ENCODE data around the gene PLA2G6.
A peak's percentile ranks its signal among the peaks of the same experiment; 100 is the strongest.
"Not testable (repeated sequence)": the region's sequence is repeated elsewhere in the genome, so short reads cannot be mapped to it uniquely, and the experiment has no call there.

The PLA2G6 gene

GRCh38 chr22:38129021-38129420 is 52.6 kb downstream of the PLA2G6 start:
- DNase-seq, result no peak

- DNase-seq, result no peak
Observed at GRCh38 chr22:38127869-38128268, 53.8 kb downstream of the PLA2G6 start.

- no peak for DNase-seq
Observed at GRCh38 chr22:38126928-38127668, 54.5 kb downstream of the PLA2G6 start.

GRCh38 chr22:38125751-38126201 is 55.9 kb downstream of the PLA2G6 start:
- no peak for DNase-seq

- DNase-seq, result no peak
Observed at GRCh38 chr22:38125038-38125610, 56.5 kb downstream of the PLA2G6 start.

- no peak for DNase-seq
Observed at GRCh38 chr22:38124236-38124974, 57.2 kb downstream of the PLA2G6 start.

GRCh38 chr22:38122616-38123015 is 59.0 kb downstream of the PLA2G6 start:
- DNase-seq, result no peak

- DNase-seq, result no peak
Observed at GRCh38 chr22:38120359-38121110, 61.1 kb downstream of the PLA2G6 start.

- DNase-seq, result not testable (repeated sequence)
Observed at GRCh38 chr22:38118747-38119146, 62.9 kb downstream of the PLA2G6 start.

- no peak for DNase-seq
Observed at GRCh38 chr22:38118182-38118581, 63.4 kb downstream of the PLA2G6 start.

- DNase-seq, result not testable (repeated sequence)
Observed at GRCh38 chr22:38117556-38117955, 64.1 kb downstream of the PLA2G6 start.

- no peak for DNase-seq
Observed at GRCh38 chr22:38115423-38116205, 66.0 kb downstream of the PLA2G6 start.

GRCh38 chr22:38114484-38115398 is 66.9 kb downstream of the PLA2G6 start:
- peak; percentile 79 for DNase-seq

- DNase-seq, result no peak
Observed at GRCh38 chr22:38112381-38112780, 69.2 kb downstream of the PLA2G6 start.

- DNase-seq, result no peak
Observed at GRCh38 chr22:38111925-38112355, 69.7 kb downstream of the PLA2G6 start.

- DNase-seq, result no peak
Observed at GRCh38 chr22:38110863-38111852, 70.5 kb downstream of the PLA2G6 start.

GRCh38 chr22:38110008-38110862 is 71.4 kb downstream of the PLA2G6 start, which contains the start of gene BAIAP2L2:
BAIAP2L2 (minus strand) TSS chr22:38110684; CDS start chr22:38110525, 159 bp downstream.
- DNase-seq, result no peak

- DNase-seq, result peak; percentile 25
Observed at GRCh38 chr22:38109371-38110001, 72.1 kb downstream of the PLA2G6 start.
